Activated CD8-positive, alpha-beta memory T cell treated with anti-CD3 and anti-CD28 coated beads for 48 hours (primary cell): ENCODE results near the gene TBPL1.
"Not testable (repeated sequence)": the region's sequence is repeated elsewhere in the genome, so short reads cannot be mapped to it uniquely, and the experiment has no call there.

Experiments used
- DNase-seq, 3 experiments: peaks; one replicate each; pipeline ENCODE4 v3.0.0-alpha.2; 2020; ENCODE audit warnings: low read depth in 2 of 3, low spot score in 2 of 3

Gene TBPL1

DNA sequence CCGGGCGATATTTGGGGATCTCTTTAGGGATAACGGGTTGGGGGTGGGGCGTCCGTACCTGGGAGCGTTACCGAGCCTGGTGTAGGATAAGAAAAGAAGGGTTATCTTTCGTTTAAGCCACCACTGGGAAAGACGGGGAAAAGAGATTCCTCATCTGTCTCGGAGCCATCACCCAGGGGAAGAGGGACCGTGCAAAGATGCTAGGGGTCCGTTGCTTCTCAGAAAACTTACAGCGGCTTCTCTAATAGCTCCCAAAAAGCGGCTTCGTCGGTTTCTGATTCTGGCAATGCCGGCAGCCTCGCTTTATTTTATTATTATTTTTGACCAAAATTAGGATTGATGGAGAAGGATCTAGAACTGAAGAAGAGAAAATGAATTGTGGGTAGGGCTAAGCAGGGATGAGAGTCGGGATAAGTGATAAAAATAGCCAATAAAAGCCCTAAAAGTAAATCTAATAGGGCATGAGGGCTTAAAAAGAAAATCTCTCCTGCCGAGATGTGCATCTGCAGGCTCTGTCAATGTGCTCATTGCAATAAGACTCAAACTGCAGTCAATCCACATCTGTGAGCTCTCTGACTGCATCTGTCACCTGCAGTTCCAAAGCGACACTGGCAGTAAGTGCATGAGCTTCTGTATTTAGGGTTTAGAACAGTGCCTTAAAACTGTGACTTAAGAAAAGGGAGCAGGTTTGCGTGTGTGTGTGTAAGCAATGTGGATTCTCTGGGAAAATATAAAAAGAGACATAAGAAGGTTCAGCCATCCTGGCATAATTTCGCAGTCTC lies 801 bp downstream of the TBPL1 start:
- DNase-seq, result no peak

DNA sequence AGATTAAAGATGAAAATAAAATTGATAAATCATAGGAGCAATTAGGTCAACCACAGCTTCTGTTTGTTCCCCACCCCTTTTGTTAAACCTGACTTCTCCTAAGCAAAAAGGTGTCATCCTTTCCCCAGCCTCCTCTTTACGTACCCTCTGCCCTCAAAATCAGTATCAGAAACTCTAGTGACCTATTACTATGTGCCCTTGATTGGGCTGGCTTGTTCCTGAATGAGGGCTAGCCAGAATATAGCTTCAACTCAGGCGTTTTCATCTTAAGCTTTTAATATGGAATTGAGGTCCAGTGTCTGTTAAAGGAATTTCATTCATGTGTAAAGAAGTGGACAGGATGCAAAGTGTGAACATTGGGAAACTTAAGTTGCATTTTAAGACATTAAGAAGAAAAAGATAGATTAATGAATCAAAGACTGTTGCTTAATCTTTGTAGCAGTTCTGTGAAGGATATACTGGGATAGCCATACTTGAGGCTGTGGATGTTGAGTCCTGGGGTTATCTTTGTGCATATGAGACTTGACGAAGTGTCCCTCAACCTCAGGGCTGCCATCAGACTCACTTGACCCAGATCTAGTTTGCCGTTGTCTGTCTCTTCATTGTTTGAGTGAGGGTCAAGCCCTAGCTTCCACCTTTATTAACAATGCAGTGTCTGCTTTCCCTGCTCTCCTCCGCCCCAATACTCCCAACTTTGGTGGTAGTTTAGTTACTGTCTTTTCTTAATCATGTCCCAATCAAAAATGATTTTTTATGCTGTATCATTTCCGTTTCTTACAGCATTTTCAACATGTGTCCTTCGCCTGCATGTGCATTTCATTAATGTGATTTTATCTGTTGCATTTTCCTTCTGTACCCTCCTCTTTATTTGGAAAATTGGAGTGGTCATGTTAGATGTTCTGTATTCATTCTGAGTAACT lies 1.9 kb downstream of the TBPL1 start:
- no peak for DNase-seq

DNA sequence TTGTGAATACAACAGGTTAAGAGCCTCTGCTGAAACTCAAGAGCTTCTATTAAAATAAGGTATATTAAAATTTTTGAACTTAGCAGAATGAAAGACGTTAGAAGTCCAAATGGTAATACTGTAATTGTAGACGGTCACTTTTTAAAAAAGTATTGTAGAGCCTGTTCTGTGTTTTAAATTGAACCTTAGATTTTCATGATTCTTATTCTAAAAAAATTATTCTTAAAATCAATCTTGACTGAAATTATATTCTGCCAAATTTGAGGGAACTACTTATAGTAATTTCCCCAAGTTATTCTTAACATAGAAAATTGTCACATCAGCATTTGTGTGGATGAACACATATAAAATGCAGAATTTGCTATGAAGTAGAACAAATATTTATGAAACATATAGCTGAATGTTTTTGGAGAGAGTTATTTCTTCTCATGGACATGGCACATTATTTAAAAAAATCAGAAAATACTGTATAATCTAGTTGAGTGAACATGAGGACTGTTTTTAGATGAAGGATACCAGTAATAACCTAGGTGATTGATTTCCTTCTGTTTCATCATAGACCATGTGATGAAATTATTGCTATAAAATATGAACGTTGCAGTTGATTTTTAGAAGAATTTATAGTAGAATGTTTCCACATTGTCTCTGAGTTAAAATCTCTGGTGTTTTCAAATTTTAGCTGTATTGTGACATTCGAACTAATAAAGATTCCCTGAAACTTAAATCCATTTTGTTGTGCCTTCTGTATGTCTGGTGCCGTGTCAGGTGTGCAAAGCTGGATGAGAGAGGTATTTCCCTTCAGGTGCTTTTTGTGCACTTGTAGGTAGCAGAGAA lies 2.8 kb downstream of the TBPL1 start:
- no peak for DNase-seq

- no peak for DNase-seq
These were observed 3.5 kb downstream of the TBPL1 start for GRCh38 chr6:133956416-133957049.

DNA sequence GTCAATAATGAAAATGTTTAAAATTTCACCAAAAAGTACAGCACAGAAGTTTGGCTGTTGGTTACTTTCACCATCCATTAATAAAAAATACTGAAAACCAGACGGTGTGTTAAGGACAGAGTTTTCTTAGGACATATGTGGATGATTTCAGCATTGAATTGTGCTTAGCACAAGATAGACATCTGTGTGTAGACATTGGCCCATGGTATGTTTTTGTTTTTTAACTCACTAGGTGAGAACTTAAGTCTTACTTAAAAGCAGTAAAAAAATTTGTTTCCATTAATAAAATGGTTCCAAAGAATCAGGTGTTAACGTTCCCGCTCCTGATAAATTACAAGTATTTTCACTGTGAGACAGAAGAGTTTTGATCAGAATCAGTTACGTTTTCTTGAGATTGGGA lies 4.2 kb downstream of the TBPL1 start:
- DNase-seq, result no peak

DNA sequence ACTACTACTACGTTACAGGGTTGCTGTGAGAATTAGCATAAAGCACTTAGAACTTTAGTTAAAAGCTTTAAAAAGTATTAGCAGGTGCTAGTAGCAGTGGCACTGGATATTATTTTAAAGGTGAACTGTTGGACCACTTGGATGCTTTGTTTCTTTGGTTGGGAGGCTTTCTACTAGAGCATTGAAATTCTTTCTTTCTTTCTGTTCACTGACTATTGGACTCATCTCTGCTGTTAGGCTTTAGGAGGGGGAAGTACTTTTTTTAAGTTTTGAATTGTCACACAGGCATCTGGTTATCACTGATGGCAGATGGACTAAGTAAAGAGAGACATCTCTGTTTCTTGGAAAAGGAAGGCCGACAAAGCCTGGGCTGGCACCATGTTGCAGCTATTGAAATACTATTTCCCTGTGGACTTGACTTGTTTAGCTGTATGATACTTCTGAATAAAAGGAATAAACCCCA lies 4.8 kb downstream of the TBPL1 start:
- DNase-seq, result no peak

DNA sequence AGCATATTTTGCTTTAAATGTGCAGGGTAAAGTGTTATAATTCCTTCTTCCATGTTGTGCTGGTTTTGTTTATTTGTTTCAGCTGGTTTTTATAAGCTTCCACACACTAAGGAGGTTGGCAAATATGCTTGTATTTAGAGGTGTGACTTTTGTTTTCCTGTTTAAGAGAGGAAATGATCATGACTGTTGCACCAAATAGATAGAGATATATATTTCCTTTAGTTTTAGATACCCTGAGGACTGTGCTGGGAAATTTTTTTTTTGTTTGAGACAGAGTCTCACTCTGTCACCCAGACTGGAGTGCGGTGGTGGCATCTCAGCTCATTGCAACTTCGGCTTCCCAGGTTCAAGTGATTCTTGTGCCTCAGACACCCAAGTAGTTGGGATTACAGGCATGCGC lies 5.8 kb downstream of the TBPL1 start:
- no peak for DNase-seq

GRCh38 chr6:133959667-133960368 lies 6.8 kb downstream of the TBPL1 start:
- DNase-seq, result no peak

DNA sequence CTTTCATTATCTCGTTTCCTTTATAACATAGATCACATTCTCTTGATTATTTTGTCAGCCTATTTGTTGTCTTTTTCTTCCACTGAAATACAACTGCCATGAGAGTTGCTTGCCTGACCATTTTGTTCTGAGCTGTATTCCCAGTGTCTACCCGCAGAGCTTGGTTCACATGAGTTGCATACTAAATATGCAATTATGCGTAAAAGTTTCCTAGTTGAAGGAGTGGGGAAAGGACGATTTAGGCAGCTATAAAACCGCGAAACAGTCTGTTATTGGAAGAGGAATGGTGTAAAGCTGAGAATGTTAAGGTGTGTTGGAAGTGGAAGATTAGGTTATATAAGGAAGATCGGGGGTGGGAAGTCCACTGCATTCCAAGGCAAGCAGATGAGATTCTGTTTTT lies 8.8 kb downstream of the TBPL1 start:
- no peak for DNase-seq

GRCh38 chr6:133964052-133964451 lies 11.0 kb downstream of the TBPL1 start:
- no peak for DNase-seq

GRCh38 chr6:133964702-133965101 lies 11.7 kb downstream of the TBPL1 start:
- no peak for DNase-seq

GRCh38 chr6:133965817-133966360 lies 12.9 kb downstream of the TBPL1 start:
- DNase-seq, result no peak

DNA sequence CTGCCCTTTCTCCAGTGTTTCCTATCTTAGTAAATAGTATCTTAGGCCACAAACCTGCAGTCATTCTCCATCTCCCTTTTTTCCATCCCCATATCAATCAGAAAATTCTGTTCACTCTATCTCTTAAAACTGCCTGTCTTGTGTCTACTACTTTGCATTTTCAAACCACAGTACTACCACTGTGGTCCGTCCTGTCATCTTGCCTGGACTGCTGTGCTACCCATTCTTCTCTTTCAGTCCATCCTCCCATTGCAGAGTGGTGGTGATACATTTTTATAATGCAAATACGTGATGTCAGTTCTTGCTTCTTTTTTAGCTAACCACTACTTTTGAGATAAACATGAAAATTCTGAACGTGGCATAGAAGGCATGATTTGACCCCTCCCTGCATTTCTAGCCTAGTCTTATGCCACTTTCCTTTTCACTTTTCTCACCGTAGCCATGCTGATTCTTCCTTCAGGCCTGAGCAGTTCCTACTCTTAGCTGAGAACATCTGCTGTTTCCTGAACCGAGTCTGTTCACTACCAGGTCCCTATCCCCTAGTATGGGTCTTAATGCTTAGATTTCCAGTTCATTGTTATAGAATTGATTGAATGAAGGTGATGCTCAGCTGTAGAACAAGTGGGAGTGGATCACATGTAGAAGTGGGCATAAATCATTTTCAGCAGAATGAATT lies 13.8 kb downstream of the TBPL1 start:
- no peak for DNase-seq

DNA sequence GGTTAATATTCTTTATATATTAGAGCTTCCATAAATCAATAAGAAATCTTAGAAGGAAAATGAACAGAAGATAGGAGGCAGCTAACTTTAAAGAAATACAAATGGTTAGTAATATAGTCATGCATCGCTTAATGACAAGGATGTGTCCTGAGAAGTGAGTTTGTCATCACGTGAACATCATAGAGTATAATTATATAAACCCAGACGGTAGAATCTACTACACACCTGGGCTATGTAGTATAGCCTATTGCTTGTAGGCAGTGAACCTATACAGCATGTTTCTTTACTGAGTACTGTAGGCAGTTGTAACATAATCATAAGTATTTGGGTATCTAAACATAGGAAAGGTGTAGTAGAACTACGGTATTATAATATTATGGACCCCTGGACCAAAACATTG lies 14.3 kb downstream of the TBPL1 start:
- no peak for DNase-seq

GRCh38 chr6:133967835-133968234 lies 14.8 kb downstream of the TBPL1 start:
- not testable (repeated sequence) for DNase-seq

- no peak for DNase-seq
These were observed 16.4 kb downstream of the TBPL1 start for GRCh38 chr6:133969285-133969920.

- DNase-seq, result no peak
These were observed 16.9 kb downstream of the TBPL1 start for GRCh38 chr6:133969921-133970295.

GRCh38 chr6:133971861-133972260 lies 18.8 kb downstream of the TBPL1 start:
- DNase-seq, result no peak

DNA sequence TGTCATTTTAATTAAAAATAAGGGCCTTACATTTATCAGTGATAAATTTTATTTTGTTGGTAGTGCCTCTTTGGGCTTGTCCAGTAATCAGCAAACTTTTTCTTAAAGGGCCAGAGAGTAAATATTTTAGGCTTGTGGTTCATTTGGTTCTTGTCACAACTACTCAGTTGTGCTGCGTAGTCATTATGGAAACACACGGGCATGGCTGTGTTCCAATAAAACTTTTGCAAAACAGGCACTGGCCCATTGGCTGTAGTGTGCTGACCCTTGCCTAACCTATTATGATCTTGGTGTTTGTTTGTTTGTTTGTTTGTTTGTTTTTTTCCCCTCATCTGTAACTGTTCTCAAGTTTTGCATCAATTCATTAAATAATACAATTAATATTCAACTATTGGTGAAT lies 19.4 kb downstream of the TBPL1 start:
- DNase-seq, result no peak
